Stimulated activated CD4-positive, alpha-beta T cell treated with anti-CD3 and anti-CD28 coated beads, Interleukin-1b, Interleukin-23, amount 100 ng/mL, for 48 hours (primary cell): ENCODE measurements around the gene PPHLN1.
A peak's percentile ranks its signal among the peaks of the same experiment; 100 is the strongest.

Source experiments
- DNase-seq: peaks from one replicate; pipeline ENCODE4 v3.0.0-alpha.2; 2020

The PPHLN1 gene, protein sequence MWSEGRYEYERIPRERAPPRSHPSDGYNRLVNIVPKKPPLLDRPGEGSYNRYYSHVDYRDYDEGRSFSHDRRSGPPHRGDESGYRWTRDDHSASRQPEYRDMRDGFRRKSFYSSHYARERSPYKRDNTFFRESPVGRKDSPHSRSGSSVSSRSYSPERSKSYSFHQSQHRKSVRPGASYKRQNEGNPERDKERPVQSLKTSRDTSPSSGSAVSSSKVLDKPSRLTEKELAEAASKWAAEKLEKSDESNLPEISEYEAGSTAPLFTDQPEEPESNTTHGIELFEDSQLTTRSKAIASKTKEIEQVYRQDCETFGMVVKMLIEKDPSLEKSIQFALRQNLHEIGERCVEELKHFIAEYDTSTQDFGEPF

DNA sequence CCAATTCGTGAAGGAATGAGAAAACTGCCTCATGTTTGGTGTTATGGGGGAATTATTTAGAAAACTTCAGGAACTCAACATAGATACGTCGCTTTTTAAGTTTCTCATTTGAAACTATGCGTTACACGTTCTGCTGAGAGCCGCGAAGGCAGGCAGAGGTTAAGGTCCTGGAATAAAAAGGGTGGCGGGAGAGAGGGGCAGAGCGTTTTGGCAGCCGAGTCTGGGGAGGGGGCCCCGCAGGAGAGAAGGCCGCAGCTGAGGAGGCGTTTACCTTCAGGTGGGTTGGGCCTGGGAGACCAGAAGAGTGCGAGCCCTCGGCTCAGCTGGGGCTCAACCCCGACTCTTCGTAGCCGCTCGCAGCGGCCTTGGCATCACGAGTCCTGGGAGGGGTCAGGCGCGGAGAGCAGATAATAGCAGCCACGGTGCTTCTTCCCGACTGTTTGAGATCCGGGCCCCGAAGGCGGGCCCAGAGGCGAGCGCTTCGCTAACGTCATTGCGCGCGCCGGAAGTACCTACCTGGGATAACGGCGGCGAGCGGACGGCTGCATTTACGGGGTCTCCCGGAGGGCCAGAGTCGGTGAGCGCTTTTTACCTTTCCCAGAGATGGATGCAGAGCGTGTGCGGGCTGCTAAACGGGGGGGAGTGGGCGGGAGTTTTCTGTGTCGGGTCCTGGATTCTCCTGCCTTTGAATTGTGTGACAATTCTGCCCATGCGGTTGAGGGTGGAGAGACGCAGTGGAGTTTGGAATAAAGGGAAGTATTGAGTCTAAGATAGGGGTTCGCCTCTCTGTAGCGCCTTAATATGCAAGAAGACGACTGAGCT is at the start of gene PPHLN1, which contains the start of gene ZCRB1:
PPHLN1 (plus strand) TSS at position 515 of the 822 bp plus-strand sequence. CDS start 9,736 bp downstream, outside the sequence.
ZCRB1 (minus strand) TSS at position 442 of the 822 bp plus-strand sequence. CDS start 1,992 bp downstream, outside the sequence.
- peak; percentile 81 for DNase-seq

DNA sequence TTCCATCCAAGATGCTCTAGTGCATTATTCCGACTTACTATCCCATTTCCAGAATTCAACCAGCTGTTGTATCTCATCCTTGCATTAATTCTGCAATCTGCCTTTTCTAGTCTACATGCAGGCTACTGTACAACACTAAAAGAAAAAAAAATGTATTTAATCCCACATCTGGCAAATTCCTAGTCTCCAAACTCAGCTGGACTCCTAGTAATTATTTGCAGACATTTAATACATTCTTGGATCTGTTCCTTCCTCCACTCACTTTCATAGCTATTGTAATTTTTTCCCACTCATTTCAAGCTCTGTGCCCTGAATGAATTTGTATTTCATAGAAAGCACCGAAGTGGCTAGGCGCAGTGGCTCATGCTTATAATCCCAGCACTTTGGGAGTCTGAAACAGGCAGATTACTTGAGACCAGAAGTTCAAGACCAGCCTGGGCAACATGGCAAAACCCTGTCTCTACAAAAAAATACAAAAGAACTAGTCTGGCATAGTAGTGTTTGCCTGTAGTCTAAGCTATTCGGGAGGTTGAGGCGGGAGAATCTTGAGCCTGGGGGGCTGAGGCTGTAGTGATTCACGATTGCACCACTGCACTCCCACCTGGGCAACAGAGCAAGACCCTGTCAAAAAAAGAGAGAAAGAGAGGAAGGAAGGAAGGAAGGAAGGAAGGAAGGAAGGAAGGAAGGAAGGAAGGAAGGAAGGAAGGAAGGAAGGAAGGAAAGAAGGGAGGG is 48.4 kb upstream of the PPHLN1 start:
- DNase-seq, result no peak

DNA sequence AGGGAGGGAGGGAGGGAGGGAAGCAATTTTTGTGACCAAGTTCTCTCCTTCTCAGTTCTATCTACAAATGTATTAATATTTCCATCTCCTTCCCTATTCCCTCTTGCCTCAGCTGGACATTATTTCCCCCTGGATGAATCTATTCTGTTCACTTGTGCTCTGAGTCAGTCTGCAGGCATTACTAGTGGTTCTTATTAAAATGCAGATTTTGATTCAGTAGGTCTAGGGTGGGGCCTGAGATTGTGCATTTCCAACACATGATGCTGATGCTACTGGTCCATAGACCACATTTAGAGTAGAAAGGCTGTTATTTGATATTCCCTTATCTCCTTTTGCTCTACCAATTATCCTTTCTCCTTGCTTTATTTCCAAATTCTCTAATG is 47.8 kb upstream of the PPHLN1 start:
- DNase-seq, result no peak

DNA sequence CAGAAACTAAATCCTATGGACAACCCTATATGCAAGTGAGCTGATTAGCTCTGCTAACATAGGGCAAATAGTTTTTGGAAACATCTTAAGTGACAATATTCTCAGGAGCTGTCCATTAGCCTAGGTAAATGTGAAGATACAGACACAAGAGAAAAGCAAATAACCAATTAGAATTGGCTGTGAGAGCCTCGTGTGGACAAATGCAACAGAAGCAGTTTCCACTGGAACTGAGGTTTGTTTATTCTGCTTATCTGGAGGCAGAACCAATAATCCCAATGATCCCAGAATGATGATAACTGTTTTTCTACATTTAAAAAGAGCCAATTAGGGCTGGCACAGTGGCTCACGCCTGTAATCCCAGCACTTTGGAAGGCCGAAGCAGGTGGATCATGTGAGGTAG is 44.7 kb upstream of the PPHLN1 start:
- DNase-seq, result no peak

DNA sequence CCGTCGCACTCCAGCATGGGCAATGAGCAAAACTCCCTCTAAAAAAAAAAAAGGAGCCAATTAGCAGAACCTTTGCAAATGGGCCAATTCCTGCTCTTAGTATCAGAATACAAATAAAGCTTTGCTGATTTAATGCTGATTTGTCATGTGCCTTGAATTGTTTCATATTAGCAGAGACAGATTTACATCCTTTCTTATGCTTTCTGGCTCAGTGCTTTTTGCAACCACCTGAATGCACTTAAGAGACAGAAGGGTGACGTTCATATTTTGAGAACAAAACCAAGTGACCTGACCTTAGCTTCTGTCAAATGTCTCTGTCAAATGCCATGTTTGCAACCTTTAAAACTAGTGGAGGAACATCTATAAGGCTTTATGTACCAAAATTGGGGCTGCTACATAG is 44.1 kb upstream of the PPHLN1 start:
- no peak for DNase-seq

DNA sequence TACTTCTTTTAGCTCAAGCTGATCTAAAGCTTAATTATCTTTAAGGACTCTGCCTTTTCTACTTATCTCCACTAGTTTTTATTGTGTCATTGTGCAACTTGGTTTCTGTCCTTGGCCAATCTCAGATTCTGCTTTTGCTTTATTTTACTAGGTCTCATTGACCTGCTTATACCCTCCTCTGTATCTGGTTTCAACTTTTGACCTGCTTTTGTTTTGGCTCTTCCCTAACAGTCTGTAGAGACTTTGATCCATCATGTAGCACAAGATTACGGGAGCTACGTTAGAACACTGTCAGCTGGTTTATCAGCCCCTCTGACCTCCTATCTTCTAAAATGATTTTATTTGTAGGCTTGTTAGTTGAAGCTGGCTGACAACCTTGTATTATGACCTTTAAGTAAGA is 43.7 kb upstream of the PPHLN1 start:
- no peak for DNase-seq

DNA sequence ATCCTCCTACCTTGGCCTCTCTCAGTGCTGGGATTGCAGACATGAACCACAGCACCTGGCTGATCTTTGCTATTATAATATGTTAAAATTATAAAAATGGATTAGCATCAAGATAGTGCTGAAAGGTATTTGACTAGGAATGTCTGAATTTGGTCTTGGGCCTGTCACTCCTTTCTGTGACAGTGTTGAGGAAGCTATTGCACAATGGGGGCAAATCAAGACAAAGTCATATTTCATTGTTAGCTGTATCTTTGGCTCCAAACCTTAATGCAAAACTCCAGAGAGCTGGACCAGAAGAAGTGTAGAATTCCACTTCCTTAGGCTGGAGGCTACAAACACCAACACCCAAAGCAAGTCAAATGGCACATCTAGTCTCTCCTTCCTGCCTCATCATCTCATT is 42.2 kb upstream of the PPHLN1 start:
- DNase-seq, result no peak

DNA sequence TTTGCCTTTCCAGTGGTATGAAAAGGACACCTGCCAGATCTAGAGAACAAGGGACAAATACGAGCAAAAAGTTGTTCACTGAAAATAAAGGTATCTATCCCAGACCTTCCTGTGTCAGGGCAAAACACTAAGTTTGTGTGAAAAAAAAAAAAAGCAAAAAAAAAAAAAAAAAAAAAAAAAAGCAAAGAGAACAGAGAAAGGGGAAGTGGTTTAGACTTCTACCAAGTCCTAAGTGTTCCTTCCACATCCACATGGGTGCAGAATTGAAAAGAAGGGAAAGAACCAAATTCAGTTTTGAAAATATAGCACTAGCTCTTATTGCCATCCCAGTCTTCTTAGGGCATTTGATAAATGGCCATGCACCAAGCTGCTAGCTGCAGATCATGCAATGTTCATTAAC is 41.8 kb upstream of the PPHLN1 start:
- DNase-seq, result no peak

DNA sequence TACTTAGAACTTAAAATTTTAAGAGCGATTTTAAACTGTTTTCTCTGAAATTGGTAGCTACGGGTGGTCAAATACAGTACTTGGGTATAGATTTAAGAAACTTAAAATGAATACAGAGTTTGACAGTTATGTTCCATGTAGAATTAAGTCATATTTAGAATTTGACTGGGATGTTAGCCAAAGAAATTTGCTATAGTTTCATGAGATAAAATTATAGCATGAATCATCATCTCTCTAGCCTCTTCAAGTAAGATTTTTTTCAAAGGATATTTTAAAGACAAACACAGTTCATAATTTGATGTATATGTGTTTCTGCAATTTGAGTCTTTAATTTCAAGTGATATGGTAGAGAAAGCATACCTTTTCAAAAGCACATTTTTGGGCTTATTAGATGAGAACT is 41.1 kb upstream of the PPHLN1 start:
- no peak for DNase-seq

DNA sequence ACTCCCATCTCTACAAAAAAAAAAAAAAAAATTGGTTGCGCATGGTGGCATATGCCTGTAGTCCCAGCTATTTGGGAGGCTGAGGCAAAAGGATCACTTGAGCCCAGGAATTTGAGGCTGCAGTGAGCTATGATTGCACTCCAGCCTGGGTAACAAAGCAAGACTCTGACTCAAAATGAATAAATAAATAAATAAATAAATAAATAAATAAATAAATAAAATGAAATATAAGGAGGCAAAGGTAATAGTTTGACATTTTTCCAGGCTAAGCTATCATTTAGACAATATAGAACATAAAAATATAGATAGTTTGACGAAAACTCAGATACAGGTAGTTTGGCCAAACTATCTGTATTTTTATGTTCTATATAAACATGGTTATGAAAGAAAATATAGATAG is 40.5 kb upstream of the PPHLN1 start:
- DNase-seq, result no peak

DNA sequence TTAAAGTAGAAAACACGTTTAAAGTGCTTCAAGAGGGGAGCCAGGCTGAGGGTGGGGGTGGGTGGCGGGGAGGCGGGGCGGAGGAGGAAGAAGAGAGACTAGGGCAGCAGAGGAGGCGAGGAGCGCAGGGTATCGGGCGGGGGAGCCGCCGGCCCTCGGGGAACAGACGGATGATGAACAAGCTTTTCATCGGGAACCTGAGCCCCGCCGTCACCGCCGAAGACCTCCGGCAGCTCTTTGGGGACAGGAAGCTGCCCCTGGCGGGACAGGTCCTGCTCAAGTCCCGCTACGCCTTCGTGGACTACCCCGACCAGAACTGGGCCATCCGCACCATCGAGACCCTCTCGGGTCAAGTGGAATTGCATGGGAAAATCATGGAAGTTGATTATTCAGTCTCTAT is 39.2 kb upstream of the PPHLN1 start:
- no peak for DNase-seq

DNA sequence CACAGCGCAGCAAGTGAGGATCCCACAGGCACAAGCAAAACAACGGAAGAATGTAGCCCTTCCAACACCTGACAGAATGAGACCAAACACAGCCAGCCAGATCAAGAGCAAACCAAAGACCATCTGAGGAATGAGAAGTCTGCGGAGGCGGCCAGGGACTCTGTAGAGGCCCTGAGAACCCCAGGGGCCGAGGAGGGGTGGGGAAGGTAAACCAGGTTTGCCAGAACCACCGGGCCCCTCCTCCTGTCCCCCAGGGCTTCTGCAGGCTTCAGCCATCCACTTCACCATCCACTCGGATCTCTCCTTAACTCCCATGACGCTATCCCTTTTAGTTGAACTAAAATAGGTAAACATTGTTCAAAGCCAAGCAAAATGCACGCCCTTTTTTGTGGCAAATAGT is 37.4 kb upstream of the PPHLN1 start:
- DNase-seq, result no peak

DNA sequence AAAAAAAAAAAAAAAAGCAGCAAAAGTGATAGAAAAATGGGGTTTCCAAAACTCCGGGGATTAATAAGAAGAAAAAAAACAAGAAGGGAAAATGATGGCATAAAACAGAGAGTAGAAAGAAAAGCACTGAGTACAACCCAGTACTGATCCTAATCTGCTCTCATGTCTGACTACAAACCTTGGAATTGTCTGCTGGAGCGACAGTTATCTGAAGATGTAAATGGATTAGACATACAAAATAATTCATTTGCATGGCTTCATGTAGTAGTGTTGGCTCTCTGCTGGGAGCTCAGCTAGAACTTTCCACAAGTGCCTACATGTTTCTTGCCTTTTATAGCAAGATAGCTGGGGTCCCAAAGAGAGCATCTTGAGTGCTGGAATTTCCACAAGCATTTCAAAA is 34.3 kb upstream of the PPHLN1 start:
- no peak for DNase-seq

DNA sequence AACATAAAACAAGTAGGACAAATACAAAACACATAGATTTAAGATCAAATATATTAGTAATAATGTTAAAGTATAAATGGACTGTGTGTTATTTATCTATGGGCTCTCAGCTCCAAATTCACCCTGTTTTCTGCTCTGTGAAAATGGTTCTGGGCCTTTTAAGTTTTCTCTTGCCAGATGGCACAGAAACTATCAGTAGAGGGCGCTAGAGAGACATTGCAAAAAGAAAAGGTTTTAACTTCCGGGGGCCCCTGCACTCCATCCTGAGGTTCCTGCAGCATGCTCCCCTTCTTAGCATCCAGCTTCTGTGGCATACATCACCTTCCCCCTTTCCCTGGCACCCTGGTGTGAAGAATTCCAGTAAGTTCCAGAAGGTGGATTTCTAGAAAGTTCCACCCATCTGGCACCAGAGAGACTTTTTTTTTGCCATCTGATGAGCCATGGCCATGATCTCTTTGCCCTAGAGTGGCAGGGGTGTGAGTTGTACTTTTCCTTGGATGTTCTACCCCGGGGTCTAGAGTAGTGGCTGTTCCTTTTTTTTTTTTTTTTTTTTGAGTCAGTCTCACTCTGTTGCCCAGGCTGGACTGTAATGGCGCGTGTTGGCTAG is 29.4 kb upstream of the PPHLN1 start:
- DNase-seq, result no peak

DNA sequence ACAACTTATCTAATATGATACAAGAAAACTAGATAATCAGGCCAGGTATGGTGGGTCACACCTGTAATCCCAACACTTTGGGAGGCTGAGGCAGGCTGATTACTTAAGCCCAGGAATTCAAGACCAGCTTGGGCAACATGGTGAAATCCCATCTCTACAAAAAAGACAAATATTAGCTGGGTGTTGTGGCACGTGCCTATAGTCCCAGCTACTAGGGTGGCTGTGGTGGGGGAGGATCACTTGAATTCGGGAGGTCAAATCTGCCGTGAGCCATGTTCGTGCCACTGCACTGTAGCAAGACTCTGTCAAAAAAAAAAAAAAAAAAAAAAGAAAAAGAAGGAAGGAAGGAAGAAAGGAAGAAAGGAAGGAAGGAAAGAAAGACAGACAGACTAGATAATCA is 27.1 kb upstream of the PPHLN1 start:
- no peak for DNase-seq

DNA sequence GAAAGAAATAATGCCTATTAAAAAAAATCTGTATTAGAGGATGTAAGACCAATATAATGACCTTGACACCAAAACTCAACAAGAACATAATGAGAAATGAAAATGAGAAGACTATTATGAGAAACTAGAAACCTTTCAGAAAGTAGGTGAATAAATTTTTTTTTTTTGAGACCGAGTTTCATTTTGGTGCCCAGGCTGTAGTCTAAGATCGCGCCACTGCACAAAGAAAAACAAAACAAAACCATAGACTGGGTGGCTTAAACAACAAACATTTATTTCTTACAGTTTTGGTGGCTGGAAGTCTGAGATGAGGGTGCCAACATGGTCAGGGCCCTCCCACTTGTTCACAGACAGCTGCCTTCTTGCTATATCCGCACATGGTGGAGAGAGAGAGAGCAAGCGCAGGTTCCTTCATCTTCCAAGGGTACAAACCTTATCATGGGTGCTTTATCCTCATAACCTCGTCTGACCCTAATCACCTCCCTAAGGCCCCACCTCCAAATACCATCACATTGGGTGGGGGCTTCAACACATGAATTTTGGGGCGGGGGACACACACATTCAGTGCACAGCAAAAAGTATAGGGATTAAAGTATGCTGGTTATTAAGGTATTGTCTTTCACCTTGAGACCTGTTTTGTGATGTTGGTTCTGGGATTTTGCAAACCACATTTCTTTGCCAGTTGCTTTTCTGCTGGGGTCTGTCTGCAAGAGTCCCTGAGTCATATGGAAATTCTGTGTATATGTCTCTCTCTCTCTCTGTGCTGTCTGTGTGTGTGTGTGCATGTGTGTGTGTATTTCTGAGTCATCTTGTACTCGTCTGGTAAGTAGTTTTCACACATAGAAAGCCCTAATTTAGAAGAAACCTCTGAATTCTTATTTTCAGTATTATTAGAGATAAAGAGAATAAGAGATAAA is 26.3 kb upstream of the PPHLN1 start:
- peak; percentile 74 for DNase-seq

DNA sequence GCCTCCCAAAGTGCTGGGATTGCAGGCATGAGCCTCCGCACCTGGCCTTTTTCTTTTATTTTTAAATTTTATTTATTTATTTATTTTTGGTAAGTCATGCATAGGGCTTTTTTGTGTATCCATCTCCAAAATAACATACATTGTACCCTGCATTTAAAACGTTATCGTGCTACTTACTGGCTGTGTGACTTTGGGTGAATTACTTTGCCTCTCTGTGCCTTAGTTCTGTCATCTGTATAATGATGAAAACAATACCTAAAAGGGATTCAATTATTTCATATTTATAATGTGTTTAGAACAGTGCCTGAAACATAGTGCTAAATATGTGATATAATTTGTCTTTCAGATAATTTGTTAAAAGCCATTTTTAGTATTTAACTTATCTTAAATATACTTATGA is 19.7 kb upstream of the PPHLN1 start:
- DNase-seq, result no peak

DNA sequence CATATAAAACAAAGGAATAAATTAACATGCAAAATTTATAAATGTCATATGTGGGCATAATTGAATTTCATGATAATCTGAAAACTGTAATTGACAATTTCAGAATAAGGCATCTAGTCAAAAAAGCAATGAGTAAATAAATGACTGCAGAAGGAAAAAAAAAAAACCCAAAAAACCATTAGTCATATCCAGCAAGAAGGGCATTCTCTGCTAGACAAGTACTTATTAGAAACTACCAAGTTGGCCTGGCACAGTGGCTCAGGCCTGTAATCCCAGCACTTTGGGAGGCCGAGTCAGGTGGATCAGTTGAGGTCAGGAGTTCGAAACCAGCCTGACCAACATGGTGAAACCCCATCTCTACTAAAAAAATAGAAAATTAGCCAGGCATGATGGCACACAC is 17.6 kb upstream of the PPHLN1 start:
- DNase-seq, result no peak

DNA sequence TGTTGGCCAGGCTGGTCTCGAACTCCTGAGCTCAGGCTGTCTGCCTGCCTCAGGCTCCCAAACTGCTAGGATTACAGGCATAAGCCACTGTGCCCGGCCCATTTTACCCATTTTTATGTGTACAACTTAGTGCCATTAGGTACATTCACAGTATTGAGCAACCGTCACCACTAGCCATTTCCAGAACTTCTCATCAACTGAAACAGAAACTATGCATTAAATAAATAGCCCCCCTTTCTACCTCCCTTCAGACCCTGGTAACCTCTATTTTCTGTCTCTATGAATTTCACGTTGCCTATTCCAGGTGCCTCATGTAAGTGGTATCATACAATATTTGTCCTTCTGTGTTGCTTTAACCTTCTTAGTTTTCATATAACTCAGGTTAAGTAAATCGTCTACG is 16.0 kb upstream of the PPHLN1 start:
- DNase-seq, result no peak

DNA sequence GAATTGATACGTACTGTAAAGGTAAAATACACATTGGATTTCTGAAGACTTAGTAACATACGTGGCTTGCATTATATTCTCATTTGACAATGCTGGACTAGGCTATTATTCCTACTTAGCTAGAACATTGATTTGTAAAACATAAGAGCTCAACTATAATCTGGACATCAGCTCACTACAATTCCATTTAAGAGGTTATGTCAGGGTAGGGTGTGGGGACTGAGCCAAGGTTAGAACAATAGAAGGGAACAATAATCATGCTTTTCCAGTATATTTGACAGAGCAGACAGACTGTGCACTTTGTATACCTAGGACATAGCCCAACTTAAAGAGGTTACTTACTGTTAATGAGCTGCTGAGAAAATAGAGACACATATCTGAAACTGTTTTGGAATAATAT is 10.9 kb upstream of the PPHLN1 start:
- DNase-seq, result no peak

DNA sequence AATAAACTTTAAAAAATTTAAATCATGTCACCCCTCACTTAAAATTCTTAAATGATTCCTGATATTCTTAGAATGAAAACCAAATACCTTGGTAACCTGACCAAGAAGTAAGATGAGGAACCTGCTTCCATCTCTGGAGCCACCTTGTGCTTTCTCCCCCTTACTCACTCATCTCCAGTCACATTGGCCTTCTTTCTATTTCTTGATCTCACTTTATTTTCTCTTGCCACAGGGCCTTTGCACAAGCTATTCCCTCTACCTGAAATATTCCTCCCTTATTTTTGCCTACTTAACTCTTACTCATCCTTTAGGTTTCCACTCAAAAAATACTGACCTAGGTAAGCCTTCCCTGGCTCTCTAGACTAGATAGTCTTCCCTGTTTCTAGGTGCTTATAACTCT is 5.2 kb upstream of the PPHLN1 start:
- no peak for DNase-seq

DNA sequence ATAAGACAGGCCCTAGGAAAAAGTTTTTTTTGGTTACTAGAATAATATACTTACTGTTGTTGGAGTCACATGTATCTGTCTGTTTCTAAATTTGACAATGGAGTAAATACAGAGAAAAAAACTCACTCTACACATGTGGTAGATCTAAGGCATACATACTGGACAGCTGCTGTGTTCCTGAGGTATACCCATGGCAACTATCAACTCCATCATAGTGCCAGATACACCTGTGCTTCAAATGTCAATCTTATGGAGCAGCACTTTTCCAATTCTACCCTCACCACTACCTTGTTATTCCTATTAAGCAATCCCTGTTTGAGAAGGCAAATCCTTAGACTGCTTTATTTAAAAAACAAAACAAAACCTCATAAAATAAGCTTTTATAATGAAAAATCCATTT is 3.4 kb upstream of the PPHLN1 start:
- no peak for DNase-seq
